Testis (tissue), 2 donors: ENCODE data around the gene EFCAB9.

Source experiments
- POLR2A ChIP-seq: fragments of 450-650 bp; IDR thresholded peaks from one replicate; pipeline ENCODE4 v1.6.1; 2017; ENCODE audit warnings: antibody characterized with exemption, mild to moderate bottlenecking, moderate library complexity
- TF ChIP-seq, protein P1 (sequence below), 3 experiments: fragments of 450-650 bp in 2 of 3; fragments of 200-600 bp in 1 of 3; sonication (generic) in 1 of 3; IDR thresholded peaks; one replicate each; pipeline ENCODE4 v1.5.1; 2016 to 2019; ENCODE audit warnings: antibody characterized with exemption in 3 of 3, mild to moderate bottlenecking in 2 of 3, moderate library complexity in 1 of 3

DNA sequence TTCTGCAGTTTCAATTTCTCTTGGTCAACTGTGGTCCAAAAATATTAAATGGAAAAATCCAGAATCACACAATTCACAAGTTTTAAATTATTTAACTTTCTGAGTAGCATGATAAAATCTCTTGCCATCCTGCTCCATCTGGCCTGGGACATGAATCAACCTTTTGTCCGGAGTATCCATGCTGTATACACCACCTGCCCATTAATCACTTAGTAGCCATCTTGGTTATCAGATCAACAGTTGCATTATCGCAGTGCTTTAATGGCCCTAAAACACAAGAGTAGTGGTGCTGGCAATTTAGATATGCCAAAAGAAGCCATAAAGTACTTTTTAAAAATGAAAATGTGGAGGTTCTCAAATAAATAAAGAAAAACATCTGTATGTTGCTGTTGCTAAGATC, 25.3 kb downstream of the EFCAB9 start:
- TF ChIP-seq, protein P1, sequence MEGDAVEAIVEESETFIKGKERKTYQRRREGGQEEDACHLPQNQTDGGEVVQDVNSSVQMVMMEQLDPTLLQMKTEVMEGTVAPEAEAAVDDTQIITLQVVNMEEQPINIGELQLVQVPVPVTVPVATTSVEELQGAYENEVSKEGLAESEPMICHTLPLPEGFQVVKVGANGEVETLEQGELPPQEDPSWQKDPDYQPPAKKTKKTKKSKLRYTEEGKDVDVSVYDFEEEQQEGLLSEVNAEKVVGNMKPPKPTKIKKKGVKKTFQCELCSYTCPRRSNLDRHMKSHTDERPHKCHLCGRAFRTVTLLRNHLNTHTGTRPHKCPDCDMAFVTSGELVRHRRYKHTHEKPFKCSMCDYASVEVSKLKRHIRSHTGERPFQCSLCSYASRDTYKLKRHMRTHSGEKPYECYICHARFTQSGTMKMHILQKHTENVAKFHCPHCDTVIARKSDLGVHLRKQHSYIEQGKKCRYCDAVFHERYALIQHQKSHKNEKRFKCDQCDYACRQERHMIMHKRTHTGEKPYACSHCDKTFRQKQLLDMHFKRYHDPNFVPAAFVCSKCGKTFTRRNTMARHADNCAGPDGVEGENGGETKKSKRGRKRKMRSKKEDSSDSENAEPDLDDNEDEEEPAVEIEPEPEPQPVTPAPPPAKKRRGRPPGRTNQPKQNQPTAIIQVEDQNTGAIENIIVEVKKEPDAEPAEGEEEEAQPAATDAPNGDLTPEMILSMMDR (IDR thresholded peaks at IDR 0.05) = no peak
- no peak for TF ChIP-seq POLR2A
